OCI-LY7 (cell line): ENCODE measurements around the gene SPG7. TPM values are rescaled to one million over a fixed set of nuclear protein-coding genes. Genes with fewer than 3 reads are reported as not detected.

Experiments
- BruUV-seq: library from RNA; stranded (reverse); fragments of 400-500 nt; replicated peaks from 2 replicates; lab custom pipeline; 2021; lab: Mats Ljungman, UMichigan
- CTCF ChIA-PET: fragments of 300-600 bp; sonication (Branson Sonifier 250); formaldehyde crosslinking; loops from one replicate; lab custom pipeline; 2022; ENCODE audit warnings: antibody characterized with exemption; ENCODE audit not compliant: unreplicated experiment; lab: Charles Lee
- POLR2A ChIA-PET: fragments of 300-600 bp; sonication (Branson Sonifier 250); formaldehyde crosslinking; loops from one replicate; lab custom pipeline; 2022; ENCODE audit warnings: antibody characterized with exemption; lab: Charles Lee
- DNase-seq: peaks from one replicate; pipeline ENCODE4 v3.0.0-alpha.2; 2015; ENCODE audit warnings: low spot score
- H2AFZ ChIP-seq: fragments of 200-600 bp; sonication (generic), shearing (Covaris generic); 2 replicates; pipeline ENCODE4 v1.6.1; 2014; ENCODE audit warnings: mild to moderate bottlenecking, antibody characterized with exemption, low read length, moderate library complexity
- H3K27ac ChIP-seq: fragments of 200-600 bp; sonication (generic); 2 replicates; pipeline ENCODE4 v1.5.1; 2014; ENCODE audit warnings: mixed run types, low read depth, mild to moderate bottlenecking, moderate library complexity, low read length, inconsistent platforms; ENCODE audit not compliant: poor library complexity, severe bottlenecking
- H3K36me3 ChIP-seq: fragments of 200-600 bp; sonication (generic); 2 replicates; pipeline ENCODE4 v1.6.1; 2014; ENCODE audit warnings: mild to moderate bottlenecking, antibody characterized with exemption, low read length, moderate library complexity, mixed read lengths; ENCODE audit not compliant: insufficient read depth
- H3K4me1 ChIP-seq: fragments of 200-600 bp; sonication (generic); 2 replicates; pipeline ENCODE4 v1.5.1; 2014; ENCODE audit warnings: mild to moderate bottlenecking, low read length; ENCODE audit not compliant: insufficient read depth, poor library complexity, severe bottlenecking
- H3K4me2 ChIP-seq: fragments of 200-600 bp; sonication (generic); 2 replicates; pipeline ENCODE4 v1.6.1; 2014; ENCODE audit warnings: mild to moderate bottlenecking, low read length
- H3K4me3 ChIP-seq: fragments of 200-600 bp; sonication (generic); 2 replicates; pipeline ENCODE4 v1.5.1; 2014; ENCODE audit warnings: mild to moderate bottlenecking, low read depth, low read length; ENCODE audit not compliant: poor library complexity, severe bottlenecking
- H3K79me2 ChIP-seq: fragments of 200-600 bp; sonication (generic); 2 replicates; pipeline ENCODE4 v1.6.1; 2016; ENCODE audit warnings: low read depth, mild to moderate bottlenecking, low read length, moderate library complexity, mixed read lengths; ENCODE audit not compliant: insufficient read depth
- H3K9me2 ChIP-seq: fragments of 200-600 bp; sonication (generic); 2 replicates; pipeline ENCODE4 v1.6.1; 2016; ENCODE audit warnings: mild to moderate bottlenecking, low read length, mixed read lengths; ENCODE audit not compliant: insufficient read depth
- H3K9me3 ChIP-seq: fragments of 200-600 bp; sonication (generic); 2 replicates; pipeline ENCODE4 v1.6.1; 2014; ENCODE audit warnings: mild to moderate bottlenecking, mixed run types, low read length, mixed read lengths
- H4K20me1 ChIP-seq: fragments of 200-600 bp; sonication (generic); 2 replicates; pipeline ENCODE4 v1.6.1; 2014; ENCODE audit warnings: mild to moderate bottlenecking, antibody characterized with exemption, low read length, moderate library complexity, mixed read lengths; ENCODE audit not compliant: insufficient read depth
- EZH2phosphoT487 ChIP-seq: fragments of 200-600 bp; sonication (generic); IDR thresholded peaks from 2 replicates; pipeline ENCODE4 v1.6.1; 2018; ENCODE audit warnings: low read depth, borderline replicate concordance, mild to moderate bottlenecking, mixed run types, antibody characterized with exemption, low read length, moderate library complexity, mixed read lengths
- intact Hi-C: fragments of 100-400 bp; cut with micrococcal nuclease; formaldehyde crosslinking; loops from one replicate; pipeline ENCODE4 v1.10.0; 2022; ENCODE audit not compliant: unreplicated experiment
- total RNA-seq, 2 experiments: library from RNA; depleted of rRNA in 1 of 2; stranded (reverse); fragments of >200 nt in 1 of 2; shearing (Covaris generic) in 1 of 2; gene quantifications; 2 replicates each; pipeline ENCODE4 v1.2.3, GENCODE V29; 2014 to 2022
- TF ChIP-seq, protein P1 (sequence below): fragments of 200-600 bp; sonication (generic); conservative IDR thresholded peaks from 2 replicates; pipeline ENCODE4 v1.5.1; 2014; ENCODE audit warnings: mild to moderate bottlenecking, antibody characterized with exemption, low read length, moderate library complexity, mixed read lengths

SPG7 gene
- total RNA-seq, 2 experiments from 2014 or later, result 92.7 to 121 TPM

GRCh38 chr16:89473136-89473712 lies 35.0 kb upstream of the SPG7 start:
- CTCF ChIA-PET, result no interaction called here
- POLR2A ChIA-PET, result interaction anchor here (1.0 kb wide), 1 partner anchor 16 kb away, joined by 3 read pairs; no protein-coding TSS in a partner anchor
- H3K4me1 ChIP-seq, result peaks cover 49% of the 10 kb centered on the region

DNA sequence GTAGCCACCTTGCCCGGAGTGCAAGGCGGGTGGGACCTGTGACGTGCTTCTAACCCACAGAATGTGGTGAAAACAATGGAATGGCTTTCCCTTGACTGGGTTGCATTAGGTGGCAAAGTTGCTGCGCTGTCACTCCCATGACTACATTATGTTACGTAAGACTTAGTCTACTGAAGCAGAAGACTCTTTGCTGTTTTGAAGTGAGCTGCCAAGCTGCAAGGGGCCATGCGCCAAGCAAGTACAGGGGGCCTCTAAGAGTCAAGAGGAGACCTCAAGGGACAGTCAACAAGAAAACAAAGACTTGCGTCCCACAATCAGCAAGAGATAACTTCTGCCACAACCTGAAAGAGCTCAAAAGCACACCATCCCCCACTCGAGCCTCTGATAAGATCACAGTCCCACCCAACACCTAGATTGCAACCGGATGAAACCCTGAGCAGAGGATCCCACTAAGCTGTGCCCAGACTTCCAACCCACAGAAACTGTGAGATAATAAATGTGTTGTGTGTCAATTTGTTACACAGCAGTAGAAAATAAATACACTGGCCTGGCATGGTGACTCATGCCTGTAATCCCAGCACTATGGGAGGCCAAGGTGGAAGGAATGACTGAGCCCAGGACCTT lies 34.3 kb upstream of the SPG7 start:
- no peaks in the 10 kb centered on the region for H3K9me2 ChIP-seq
- H2AFZ ChIP-seq, result no peak overlapping the region
- no peak overlapping the region for H3K4me3 ChIP-seq
- H3K27ac ChIP-seq, result no peak overlapping the region
- DNase-seq, result no peak
- peaks cover 71% of the 10 kb centered on the region for H4K20me1 ChIP-seq
- H3K4me1 ChIP-seq, result peaks cover 56% of the 10 kb centered on the region
- H3K9me3 ChIP-seq, result no peaks in the 10 kb centered on the region
- no peak overlapping the region for H3K4me2 ChIP-seq
- peaks cover 100% of the 10 kb centered on the region for H3K79me2 ChIP-seq
- intact Hi-C loops, result no loop called here
- ChIA-PET POLR2A (interaction anchor here (0.6 kb wide), 1 partner anchor 41 kb away, joined by 3 read pairs; no protein-coding TSS in a partner anchor), CTCF (no interaction called here)
- peaks cover 50% of the 10 kb centered on the region for H3K36me3 ChIP-seq
- no TSS peak for BruUV-seq
- TF ChIP-seq EZH2phosphoT487, result no peak

More at GRCh38 chr16:89473136-89473712, 35.0 kb upstream of the SPG7 start:
- Histone ChIP-seq H3K79me2 (peaks cover 100% of the 10 kb centered on the region), H2AFZ (no peak overlapping the region), H3K27ac (no peak overlapping the region), H3K9me3 (no peaks in the 10 kb centered on the region), H3K4me3 (no peak overlapping the region), H4K20me1 (peaks cover 69% of the 10 kb centered on the region), H3K9me2 (no peaks in the 10 kb centered on the region), H3K36me3 (peaks cover 52% of the 10 kb centered on the region), H3K4me2 (no peak overlapping the region; the same call in 1 of the 2 replicates)
- TF ChIP-seq EZH2phosphoT487, result no peak
- TF ChIP-seq, protein P1, sequence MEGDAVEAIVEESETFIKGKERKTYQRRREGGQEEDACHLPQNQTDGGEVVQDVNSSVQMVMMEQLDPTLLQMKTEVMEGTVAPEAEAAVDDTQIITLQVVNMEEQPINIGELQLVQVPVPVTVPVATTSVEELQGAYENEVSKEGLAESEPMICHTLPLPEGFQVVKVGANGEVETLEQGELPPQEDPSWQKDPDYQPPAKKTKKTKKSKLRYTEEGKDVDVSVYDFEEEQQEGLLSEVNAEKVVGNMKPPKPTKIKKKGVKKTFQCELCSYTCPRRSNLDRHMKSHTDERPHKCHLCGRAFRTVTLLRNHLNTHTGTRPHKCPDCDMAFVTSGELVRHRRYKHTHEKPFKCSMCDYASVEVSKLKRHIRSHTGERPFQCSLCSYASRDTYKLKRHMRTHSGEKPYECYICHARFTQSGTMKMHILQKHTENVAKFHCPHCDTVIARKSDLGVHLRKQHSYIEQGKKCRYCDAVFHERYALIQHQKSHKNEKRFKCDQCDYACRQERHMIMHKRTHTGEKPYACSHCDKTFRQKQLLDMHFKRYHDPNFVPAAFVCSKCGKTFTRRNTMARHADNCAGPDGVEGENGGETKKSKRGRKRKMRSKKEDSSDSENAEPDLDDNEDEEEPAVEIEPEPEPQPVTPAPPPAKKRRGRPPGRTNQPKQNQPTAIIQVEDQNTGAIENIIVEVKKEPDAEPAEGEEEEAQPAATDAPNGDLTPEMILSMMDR, result no peak
- no peak for DNase-seq
- BruUV-seq, result no TSS peak
- intact Hi-C loops, result no loop called here

DNA sequence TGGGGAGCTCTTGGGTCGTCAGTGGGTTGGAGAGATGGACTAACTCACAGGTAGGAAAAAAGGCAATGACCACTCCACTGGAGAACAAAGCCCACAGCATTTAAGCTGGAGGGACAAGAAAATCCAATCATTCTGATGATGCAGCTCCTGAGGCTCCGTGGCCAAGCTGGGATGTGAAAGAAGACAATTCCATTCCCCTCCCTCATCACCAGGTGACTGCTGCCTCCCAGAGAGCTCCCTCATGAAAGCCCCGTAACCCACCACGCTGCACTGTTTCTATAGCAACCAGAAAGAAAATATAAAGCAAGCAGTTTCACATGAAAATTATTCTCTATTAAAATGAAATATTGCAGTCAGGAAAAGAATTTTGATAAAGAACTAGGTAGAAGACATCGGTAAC lies 33.1 kb upstream of the SPG7 start:
- Histone ChIP-seq H3K9me3 (no peaks in the 10 kb centered on the region), H3K4me2 (peak overlapping the region; percentile 67; the same call in 1 of the 2 replicates), H3K9me2 (no peaks in the 10 kb centered on the region), H3K4me1 (peaks cover 68% of the 10 kb centered on the region), H2AFZ (no peak overlapping the region), H3K4me3 (no peak overlapping the region), H3K27ac (no peak overlapping the region), H3K79me2 (peaks cover 100% of the 10 kb centered on the region), H3K36me3 (peaks cover 43% of the 10 kb centered on the region), H4K20me1 (peaks cover 70% of the 10 kb centered on the region)
- intact Hi-C loops, result no loop called here
- no peak for TF ChIP-seq EZH2phosphoT487
- TF ChIP-seq, protein P1, result no peak
- DNase-seq, result no peak
- ChIA-PET CTCF (no interaction called here), POLR2A (no interaction called here)
- BruUV-seq, result no TSS peak
